Measurements from ENCODE around the gene GALNT9.
"Not testable (repeated sequence)": the region's sequence is repeated elsewhere in the genome, so short reads cannot be mapped to it uniquely, and the experiment has no call there.

The GALNT9 gene

GRCh38 chr12:132263451-132264049 lies 65.8 kb downstream of the GALNT9 start:
- no peak for DNase-seq

- DNase-seq: no peak
These were observed 66.4 kb downstream of the GALNT9 start for GRCh38 chr12:132263061-132263360.

GRCh38 chr12:132262256-132263060 lies 66.9 kb downstream of the GALNT9 start:
- no peak for DNase-seq

DNA sequence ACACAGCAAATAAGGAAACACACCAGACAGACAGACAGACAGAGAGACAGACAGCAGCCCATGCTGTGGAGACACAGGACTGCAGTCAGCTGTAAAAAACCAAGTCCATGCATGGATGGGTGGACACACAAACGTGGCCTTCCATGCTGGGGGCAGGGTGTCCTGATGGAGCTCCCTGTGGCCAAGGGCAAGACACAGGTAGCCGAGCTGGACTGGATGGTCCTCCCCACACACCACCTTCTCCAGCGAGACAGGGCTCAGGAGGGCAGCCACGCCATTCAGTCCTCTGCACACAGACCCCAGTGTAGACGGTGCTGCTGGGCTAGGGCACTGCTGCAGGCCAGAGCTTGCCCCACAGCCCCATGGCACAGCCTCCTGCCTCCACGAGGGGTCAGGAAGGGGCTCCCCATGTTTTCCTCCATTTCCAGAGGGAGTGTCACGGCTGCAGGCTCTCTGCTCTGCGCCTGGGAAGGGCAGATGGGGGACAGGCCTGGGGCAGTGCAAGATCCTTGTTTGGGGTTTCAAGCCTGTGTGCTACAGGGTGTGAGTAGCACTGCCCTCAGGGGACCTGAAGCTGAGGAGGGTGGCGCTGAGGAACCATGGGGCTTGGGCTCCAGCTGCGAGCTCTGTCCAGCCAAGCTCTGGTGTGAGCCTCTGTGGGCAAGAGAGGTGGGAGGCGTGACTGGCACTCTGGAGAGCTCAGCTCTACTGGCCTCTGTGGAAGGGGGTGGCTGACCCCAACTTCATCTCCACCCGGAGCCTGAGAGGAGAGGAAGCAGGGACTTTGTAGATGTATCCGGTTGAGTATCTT lies 67.9 kb downstream of the GALNT9 start:
- DNase-seq: no peak

- DNase-seq: no peak
These were observed 68.7 kb downstream of the GALNT9 start for GRCh38 chr12:132260721-132261120.

- no peak for DNase-seq
These were observed 69.3 kb downstream of the GALNT9 start for GRCh38 chr12:132259872-132260695.

GRCh38 chr12:132259364-132259871 lies 70.0 kb downstream of the GALNT9 start:
- no peak for DNase-seq

DNA sequence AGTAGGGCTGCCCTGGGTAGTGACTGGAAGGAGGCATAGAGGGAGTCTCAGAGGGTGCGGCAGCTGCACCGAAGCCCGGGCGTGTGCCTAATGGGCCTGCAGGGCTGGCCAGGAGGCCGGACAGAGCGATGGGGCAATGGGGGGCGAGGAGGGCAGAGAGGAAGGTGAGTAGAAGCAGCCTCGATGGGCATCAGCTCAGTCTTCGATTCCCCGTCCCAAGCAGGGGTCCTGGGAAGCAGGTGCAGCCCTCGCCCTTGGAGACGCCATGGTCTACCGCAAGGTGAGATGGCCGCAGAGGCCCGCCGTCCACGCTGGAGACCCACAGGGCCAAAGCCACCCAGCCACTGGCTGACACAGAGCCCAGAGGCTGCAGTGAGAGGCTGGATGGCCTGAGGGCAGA lies 70.8 kb downstream of the GALNT9 start:
- no peak for DNase-seq

- no peak for DNase-seq
These were observed 71.4 kb downstream of the GALNT9 start for GRCh38 chr12:132257955-132258490.

DNA sequence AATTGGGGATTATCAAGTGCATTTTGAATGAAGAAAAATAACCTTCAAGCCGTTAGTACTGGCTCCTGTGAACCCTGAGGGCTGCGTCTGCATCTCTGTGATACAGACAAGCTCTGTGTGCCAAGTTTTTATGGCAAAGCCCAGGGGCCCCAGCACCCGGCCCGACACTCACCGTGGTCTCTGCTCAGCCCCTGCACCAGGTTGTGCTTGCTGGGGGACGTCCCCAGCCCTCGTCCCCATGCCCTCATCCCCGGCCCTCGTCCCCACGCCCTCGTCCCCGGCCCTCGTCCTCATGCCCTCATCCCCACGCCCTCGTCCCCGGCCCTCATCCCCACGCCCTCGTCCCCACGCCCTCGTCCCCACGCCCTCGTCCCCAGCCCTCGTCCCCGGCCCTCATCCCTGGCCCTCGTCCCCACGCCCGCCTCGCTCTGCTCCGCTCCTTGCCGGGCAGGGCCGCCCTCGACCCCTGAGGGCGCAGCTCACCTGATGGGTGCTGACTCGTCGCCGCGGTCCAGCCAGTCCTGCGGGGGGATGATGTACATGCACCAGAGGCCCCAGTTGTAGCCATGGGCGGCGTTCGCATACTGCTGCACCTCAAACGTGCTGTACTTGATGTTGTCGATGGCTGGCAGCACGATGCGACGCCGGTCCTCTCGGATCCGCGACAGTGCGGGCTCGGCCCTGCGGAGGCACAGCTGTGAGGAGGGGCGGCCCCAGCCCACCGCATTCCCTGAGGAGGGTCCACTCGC lies 72.0 kb downstream of the GALNT9 start:
- no peak for DNase-seq

- DNase-seq: no peak
These were observed 72.7 kb downstream of the GALNT9 start for GRCh38 chr12:132256646-132257045.

DNA sequence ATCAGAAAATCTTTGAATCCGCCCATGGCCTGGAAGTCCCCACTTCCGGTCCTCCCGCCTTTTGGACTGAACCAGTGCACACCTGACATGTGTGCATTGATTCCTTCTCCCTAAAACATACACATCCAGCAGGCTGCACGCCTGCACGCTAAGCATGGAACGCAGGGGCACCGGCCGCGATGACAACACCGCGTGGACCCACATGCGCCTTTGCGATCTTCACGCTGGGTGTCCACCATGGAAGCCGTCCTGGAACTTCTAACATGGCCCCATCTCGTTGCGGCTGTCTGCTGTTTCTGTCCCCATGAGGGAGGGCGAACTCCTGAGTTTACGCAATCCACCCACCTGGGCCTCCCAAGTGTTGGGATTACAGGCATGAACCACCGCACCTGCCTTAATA lies 73.7 kb downstream of the GALNT9 start:
- DNase-seq: no peak

DNA sequence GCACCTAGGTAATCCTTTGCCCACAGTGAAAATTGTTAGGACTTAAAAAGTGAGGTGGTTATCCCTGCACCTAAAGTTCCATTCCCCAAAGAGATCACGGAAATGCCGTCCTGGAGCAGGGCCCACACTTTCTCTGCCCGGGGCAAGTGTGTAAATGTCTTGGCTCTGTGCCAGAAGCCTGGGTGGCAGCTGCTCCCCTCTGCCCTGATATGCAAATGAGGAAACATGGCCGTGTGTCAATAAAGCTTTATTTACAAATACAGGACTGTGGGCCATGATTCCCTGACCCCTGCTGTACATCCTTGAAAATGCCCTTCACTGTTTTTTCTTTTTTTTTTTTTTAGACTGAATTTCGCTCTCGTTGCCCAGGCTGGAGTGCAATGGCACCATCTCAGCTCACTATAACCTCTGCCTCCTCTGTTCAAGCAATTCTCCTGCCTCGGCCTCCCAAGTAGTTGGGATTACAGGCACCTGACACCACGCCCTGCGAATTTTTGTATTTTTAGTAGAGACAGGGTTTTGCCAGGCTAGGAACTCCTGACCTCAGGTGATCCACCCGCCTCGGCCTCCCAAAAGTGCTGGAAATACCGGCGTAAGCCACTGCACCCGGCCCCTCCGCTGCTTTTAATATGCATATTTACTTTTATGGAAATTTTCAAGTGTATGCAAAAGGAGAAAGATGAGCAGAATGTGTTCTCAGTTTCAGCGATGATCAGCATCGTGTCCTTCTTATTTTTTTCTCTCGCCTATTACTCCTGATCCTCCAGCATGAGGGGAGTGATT lies 75.5 kb downstream of the GALNT9 start:
- no peak for DNase-seq

GRCh38 chr12:132252981-132253380 lies 76.4 kb downstream of the GALNT9 start:
- DNase-seq: not testable (repeated sequence)

GRCh38 chr12:132251741-132252490 lies 77.5 kb downstream of the GALNT9 start:
- DNase-seq: no peak

DNA sequence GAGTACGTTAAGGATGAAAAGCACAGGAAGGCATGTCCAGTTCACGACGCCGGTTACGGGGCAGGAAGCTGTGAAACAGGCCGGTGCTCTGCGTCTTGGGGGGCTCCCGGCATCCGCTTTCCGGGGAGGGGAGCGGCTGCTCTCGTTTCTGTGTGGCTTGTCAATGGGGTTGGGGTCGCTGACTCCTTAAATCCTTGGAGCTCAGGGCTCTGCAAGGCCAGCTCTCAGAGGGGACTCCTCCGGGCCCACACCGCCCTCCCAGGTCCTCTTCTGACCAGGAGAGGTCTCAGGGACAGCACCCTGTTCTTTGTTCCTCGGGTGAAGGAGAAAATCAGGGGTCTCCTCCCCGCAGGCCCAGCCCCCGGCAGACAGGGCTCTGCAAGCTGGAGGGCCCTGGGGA lies 78.1 kb downstream of the GALNT9 start:
- no peak for DNase-seq

DNA sequence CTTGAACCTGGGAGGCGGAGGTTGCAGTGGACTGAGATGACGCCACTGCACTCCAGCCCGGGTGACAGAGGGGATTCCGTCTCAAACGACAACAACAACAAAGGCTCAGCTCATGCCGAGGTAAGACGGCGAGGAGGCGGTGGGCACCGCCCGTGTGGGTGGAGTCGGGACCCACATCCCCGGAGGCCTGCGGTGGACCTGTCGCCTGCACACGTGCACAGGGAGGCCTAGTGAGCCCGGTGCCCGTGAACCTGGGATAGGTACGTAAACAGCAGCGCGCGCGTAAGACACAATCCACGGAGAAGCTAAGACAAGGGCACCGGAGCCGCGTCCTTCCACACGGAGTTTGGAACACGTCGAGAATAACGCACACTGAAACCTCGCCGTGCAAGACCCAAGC lies 78.7 kb downstream of the GALNT9 start:
- DNase-seq: no peak

DNA sequence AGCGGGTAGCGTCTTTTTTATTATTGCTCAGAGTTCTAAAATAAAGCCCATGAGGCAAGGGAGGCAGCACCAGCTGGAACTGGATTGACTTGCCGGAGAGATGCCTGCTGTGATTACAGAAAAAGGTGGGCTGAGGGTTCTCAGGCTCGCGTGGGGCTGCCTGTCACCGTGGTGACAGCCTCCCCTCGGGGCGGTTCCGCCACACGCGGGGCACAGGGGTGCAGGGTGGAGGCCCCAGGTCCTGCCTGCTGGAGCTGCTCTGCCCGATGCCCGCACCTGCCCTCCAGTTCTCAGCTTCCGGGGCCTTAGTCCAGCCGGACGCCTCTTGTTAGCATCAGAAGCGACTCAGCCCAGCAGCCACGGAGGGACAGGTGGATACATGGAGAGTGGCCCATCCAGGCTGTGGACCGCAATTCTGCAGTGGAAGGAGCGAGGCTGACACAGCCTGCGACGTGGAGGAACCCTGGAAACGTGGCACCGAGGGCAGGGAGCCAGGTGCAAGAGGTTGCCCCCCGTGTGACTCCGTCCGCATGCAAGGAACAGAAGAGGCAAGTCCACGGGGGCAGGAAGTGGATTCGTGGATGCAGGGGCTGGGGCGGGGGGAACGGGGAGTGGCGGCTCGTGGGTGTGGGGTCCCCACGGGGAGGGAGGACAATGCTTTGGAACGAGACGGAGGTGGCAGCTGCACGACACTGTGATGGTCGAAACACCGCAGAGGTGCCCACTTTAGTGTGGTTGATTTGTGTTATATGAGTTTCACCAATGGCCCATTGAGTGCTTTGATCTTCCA lies 79.5 kb downstream of the GALNT9 start:
- DNase-seq: no peak

GRCh38 chr12:132248453-132249167 lies 80.8 kb downstream of the GALNT9 start:
- no peak for DNase-seq

Measured in amniotic stem cell (primary cell).